ENCODE results near the gene TBC1D8B. TPM values are rescaled to one million over a fixed set of nuclear protein-coding genes. Genes with fewer than 3 reads are reported as not detected.

TBC1D8B gene
- 3.1 and 3.7 TPM in 2 replicates for total RNA-seq

DNA sequence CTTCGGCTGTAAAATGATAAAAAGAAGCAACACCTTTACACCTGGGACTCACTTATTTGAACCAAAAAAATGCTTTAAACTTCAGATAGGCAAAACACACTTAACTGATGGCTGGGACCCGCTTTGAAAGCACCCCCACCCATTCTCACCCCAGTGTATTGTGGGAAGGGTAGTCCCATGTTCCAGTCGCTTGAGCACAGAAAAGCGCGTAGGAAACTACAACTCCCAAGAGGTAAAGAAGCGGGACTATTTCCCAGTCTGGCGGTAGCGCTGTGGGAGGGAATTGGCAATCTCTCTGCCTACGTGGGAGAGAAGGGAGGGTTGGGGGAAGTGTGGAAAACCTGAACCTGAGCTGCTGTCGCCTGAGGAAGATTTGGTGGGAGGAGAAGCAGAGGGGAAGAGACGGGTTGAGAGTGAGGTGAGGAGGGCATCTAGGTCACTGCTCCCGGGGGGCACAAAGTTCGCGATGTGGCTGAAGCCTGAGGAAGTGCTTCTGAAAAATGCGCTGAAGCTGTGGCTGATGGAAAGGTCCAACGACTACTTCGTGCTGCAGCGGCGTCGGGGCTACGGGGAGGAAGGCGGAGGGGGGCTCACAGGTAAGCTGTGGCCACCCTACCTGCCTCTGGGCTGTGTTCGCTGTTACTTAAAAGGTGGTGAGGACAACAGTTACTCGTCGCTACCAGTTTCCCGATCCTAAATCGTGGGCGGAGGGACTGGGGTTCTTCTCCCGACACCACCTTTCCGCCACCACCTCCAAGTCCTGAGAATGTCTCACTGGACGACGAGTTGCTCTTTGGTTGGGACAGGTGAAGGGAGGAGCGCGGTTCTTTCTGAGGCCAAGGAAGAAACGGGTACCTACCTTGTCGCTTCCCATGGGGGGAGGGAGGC is at the start of gene TBC1D8B:
Gene TBC1D8B (plus strand): TSS at position 286 of the 888 bp plus-strand sequence. CDS start 181 bp downstream, at position 467.

DNA sequence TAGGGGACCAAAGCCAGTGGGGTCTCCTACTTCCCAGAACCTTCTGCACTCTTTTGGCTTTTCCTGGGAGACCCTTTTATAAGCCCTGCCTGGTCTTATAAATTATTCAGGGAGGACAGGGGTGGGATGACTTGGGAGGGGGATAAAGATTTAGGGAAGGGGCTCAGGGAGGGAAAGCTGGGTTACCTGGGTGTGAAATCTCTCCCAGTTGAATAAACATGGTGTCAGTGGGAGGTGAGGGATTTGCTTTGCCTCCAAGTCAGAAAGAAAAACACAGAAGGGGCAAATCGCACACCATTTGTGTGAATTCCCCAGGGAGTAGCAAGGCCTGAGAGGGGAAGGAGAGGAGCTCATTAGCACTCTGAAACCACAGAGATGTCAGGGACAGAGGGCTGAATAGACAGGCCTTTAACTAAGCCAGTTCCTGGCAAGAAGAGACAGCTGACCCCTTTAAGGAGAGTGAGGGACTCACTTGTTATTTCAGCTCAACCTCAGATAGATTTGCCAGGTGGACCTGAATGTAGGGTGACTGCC is 100.9 kb downstream of the TBC1D8B start, which contains the start of gene RIPPLY1:
Gene RIPPLY1 (minus strand): TSS at position 51 of the 534 bp plus-strand sequence. CDS start 54 bp downstream, outside the sequence.

DNA sequence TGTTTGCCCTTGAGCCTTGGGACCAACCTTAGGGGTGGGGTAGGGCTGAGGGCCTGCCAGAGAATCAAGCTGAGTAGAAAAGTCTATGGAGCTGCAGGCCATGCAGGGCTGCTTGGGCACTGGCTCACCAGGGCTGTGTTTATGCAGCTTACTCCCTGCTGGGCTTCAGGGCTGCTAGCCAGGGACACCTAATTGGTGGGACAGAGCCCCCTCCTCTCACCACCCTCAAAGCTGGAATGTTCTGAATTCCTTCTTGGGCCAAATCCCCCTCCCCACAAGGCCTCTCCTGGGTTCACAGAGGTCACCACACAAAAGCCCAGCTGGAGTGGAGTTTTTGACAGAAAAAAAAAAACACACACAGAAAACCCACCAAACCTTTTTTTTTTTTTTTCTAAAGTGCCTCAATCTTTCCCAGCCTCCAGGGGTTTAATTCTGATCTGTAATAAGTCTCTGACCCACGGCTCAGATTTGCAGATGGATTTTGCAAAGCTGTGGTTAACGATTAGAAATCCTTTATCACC is 117.5 kb downstream of the TBC1D8B start, which contains the start of gene CLDN2:
Gene CLDN2 (plus strand): TSS at position 471 of the 521 bp plus-strand sequence. CDS start 7,827 bp downstream, outside the sequence.

Other genes starting within 250 kb of the TBC1D8B start
- 0.09 and 0.22 TPM in 2 replicates for gene RADX, start 190.7 kb upstream of the TBC1D8B start, total RNA-seq
- gene RNF128, start 76.0 kb upstream of the TBC1D8B start, total RNA-seq, result 0.09 and 0.43 TPM in 2 replicates
- gene RIPPLY1, start 100.7 kb downstream of the TBC1D8B start, total RNA-seq, result not detected in 2 replicates
- not detected in 2 replicates for gene CLDN2, start 117.7 kb downstream of the TBC1D8B start, total RNA-seq
- gene MORC4, start 197.5 kb downstream of the TBC1D8B start, total RNA-seq, result 7.8 and 8.5 TPM in 2 replicates

All from dermis lymphatic vessel endothelial cell (primary cell).